NT2/D1 (cell line): ENCODE results near the gene HMX2.

Experiments used
- SUZ12 ChIP-seq: IDR thresholded peaks from 2 replicates; pipeline ENCODE4 v1.6.1; 2011; ENCODE audit not compliant: insufficient read length, insufficient read depth; ENCODE audit errors: extremely low read depth
- YY1 ChIP-seq: IDR thresholded peaks from 2 replicates; pipeline ENCODE4 v1.6.1; 2011; ENCODE audit not compliant: insufficient read length, insufficient read depth

DNA sequence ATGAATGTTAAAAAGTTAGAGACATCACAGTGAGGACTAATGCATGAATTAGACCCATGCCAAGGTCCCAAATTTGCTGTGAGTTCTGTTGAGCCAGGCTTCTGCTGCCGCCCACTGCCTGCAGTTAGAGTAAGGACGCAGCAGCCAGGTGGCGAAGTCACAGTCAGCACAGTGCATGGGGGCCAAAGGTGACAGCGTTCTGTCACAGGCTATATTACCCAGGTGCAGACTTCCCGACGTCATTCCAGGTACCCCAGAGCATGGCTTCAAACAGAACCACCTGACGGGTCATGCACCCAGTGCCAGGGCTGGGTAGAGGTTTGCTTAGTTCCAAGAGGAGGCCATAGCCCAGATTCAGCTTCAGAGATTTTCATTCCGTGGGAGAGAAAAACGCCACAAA, 46.1 kb upstream of the HMX2 start:
- TF ChIP-seq YY1 (no peak), SUZ12 (no peak)
